H1 (cell line): ENCODE measurements around the gene C6orf120. TPM values are rescaled to one million over a fixed set of nuclear protein-coding genes. Genes with fewer than 3 reads are reported as not detected.

Source experiments
- CTCF ChIA-PET: fragments of 300-600 bp; sonication (Branson Sonifier 250); formaldehyde crosslinking; loops from one replicate; lab custom pipeline; 2021; ENCODE audit not compliant: partially characterized antibody; lab: Charles Lee
- POLR2A ChIA-PET: fragments of 300-600 bp; sonication (Branson Sonifier 250); formaldehyde crosslinking; loops from one replicate; lab custom pipeline; 2021; ENCODE audit warnings: inconsistent platforms; ENCODE audit not compliant: partially characterized antibody; lab: Charles Lee
- DNase-seq, 2 experiments: peaks; one replicate each; pipeline versions ENCODE4 v3.0.0 to v3.0.0-alpha.2; 2010 to 2022; ENCODE audit warnings: low spot score in 2 of 2, low read depth in 1 of 2, mixed read lengths in 1 of 2
- FAIRE-seq: peaks from 2 replicates; lab custom pipeline; 2011; peaks lifted over from hg19 to GRCh38; lab: Jason Lieb, UNC
- H2AFZ ChIP-seq: 2 replicates; pipeline ENCODE4 v1.8.1; 2012; ENCODE audit warnings: low read length, inconsistent platforms
- H2AK5ac ChIP-seq: 2 replicates; pipeline ENCODE4 v1.6.1; 2013; ENCODE audit warnings: low read depth, low read length
- H2BK120ac ChIP-seq: replicated peaks from 2 replicates; pipeline ENCODE3; 2013; ENCODE audit warnings: low read depth, low read length, inconsistent platforms
- H2BK12ac ChIP-seq: 2 replicates; pipeline ENCODE4 v1.6.1; 2013; ENCODE audit warnings: low read depth, low read length
- H2BK15ac ChIP-seq: 2 replicates; pipeline ENCODE4 v1.6.1; 2013; ENCODE audit warnings: low read length
- H2BK20ac ChIP-seq: 2 replicates; pipeline ENCODE4 v1.6.1; 2013; ENCODE audit warnings: low read length
- H2BK5ac ChIP-seq: 2 replicates; pipeline ENCODE4 v1.6.1; 2013; ENCODE audit warnings: low read depth, low read length
- H3K14ac ChIP-seq: 2 replicates; pipeline ENCODE4 v1.6.1; 2013; ENCODE audit warnings: inconsistent platforms; ENCODE audit not compliant: insufficient read length
- H3K18ac ChIP-seq: 2 replicates; pipeline ENCODE4 v1.6.1; 2013; ENCODE audit warnings: low read length; ENCODE audit errors: extremely low read depth
- H3K23ac ChIP-seq: 2 replicates; pipeline ENCODE4 v1.6.1; 2013; ENCODE audit warnings: inconsistent platforms; ENCODE audit not compliant: insufficient read length
- H3K23me2 ChIP-seq: 2 replicates; pipeline ENCODE4 v1.6.1; 2013; ENCODE audit warnings: low read depth, low read length
- H3K27ac ChIP-seq: 2 replicates; pipeline ENCODE4 v1.6.1; 2011; ENCODE audit warnings: low read depth, low read length, inconsistent platforms
- H3K27me3 ChIP-seq, 4 experiments: replicated peaks in 1 of 4; 1 replicate in 1 of 4; 2 replicates in 3 of 4; pipeline versions ENCODE4 v1.6.1 to v1.8.1; 2011 to 2013; ENCODE audit warnings: low read length in 3 of 4, mild to moderate bottlenecking in 3 of 4, inconsistent platforms in 2 of 4, mixed read lengths in 2 of 4, moderate library complexity in 1 of 4; ENCODE audit not compliant: control insufficient read depth in 3 of 4, insufficient read depth in 3 of 4; ENCODE audit errors: extremely low read depth in 1 of 4
- H3K36me3 ChIP-seq, 4 experiments: 2 replicates each; pipeline versions ENCODE4 v1.6.1 to v1.8.1; 2011 to 2013; ENCODE audit warnings: mild to moderate bottlenecking in 4 of 4, low read length in 3 of 4, moderate library complexity in 2 of 4, control low read depth in 1 of 4, inconsistent platforms in 1 of 4; ENCODE audit not compliant: insufficient read depth in 4 of 4, control insufficient read depth in 2 of 4
- H3K4ac ChIP-seq: replicated peaks from 2 replicates; pipeline ENCODE3; 2013; ENCODE audit warnings: low read length, low read depth, mixed read lengths, inconsistent platforms; ENCODE audit not compliant: insufficient read length
- H3K4me1 ChIP-seq, 4 experiments: replicated peaks in 1 of 4; 1 replicate in 1 of 4; 2 replicates in 3 of 4; pipeline versions ENCODE4 v1.6.1 to v1.8.1; 2011 to 2013; ENCODE audit warnings: low read length in 3 of 4, inconsistent platforms in 2 of 4, mixed read lengths in 1 of 4; ENCODE audit not compliant: insufficient read depth in 4 of 4, control insufficient read depth in 3 of 4
- H3K4me2 ChIP-seq, 2 experiments: 2 replicates each; pipeline versions ENCODE4 v1.6.1 to v1.8.1; 2011 to 2013; ENCODE audit warnings: low read depth in 2 of 2, low read length in 2 of 2, control low read depth in 1 of 2, inconsistent platforms in 1 of 2, mild to moderate bottlenecking in 1 of 2; ENCODE audit not compliant: insufficient read depth in 1 of 2
- H3K4me3 ChIP-seq, 4 experiments: fragments of 200-600, 300-600 bp in 1 of 4; sonication (generic), shearing (Covaris generic), sonication (Bioruptor Twin) in 1 of 4; 2 replicates each; pipeline versions ENCODE4 v1.5.1 to v1.8.1; 2011 to 2016; ENCODE audit warnings: low read length in 4 of 4, low read depth in 3 of 4, control low read depth in 2 of 4, inconsistent platforms in 2 of 4, mild to moderate bottlenecking in 2 of 4, mixed read lengths in 1 of 4, moderate library complexity in 1 of 4; ENCODE audit not compliant: insufficient read depth in 2 of 4; ENCODE audit errors: extremely low read depth in 1 of 4
- H3K56ac ChIP-seq: replicated peaks from 2 replicates; pipeline ENCODE3; 2013; ENCODE audit warnings: low read depth, mild to moderate bottlenecking, mixed read lengths, low read length, inconsistent platforms; ENCODE audit not compliant: insufficient read length
- H3K79me1 ChIP-seq: 2 replicates; pipeline ENCODE4 v1.6.1; 2013; ENCODE audit warnings: low read depth, low read length, control low read depth
- H3K79me2 ChIP-seq, 2 experiments: 2 replicates each; pipeline versions ENCODE4 v1.6.1 to v1.8.1; 2012 to 2013; ENCODE audit warnings: low read length in 2 of 2, mild to moderate bottlenecking in 2 of 2, inconsistent platforms in 1 of 2; ENCODE audit not compliant: insufficient read depth in 2 of 2, control insufficient read depth in 1 of 2
- H3K9ac ChIP-seq, 4 experiments: replicated peaks in 1 of 4; 1 replicate in 1 of 4; 2 replicates in 3 of 4; pipeline versions ENCODE4 v1.6.1 to v1.8.1; 2011 to 2013; ENCODE audit warnings: low read depth in 3 of 4, low read length in 3 of 4, control low read depth in 2 of 4, mild to moderate bottlenecking in 2 of 4, moderate library complexity in 2 of 4, inconsistent platforms in 1 of 4; ENCODE audit errors: extremely low read depth in 1 of 4
- H3K9me3 ChIP-seq, 2 experiments: 2 replicates each; pipeline versions ENCODE4 v1.6.1 to v1.8.1; 2012 to 2013; ENCODE audit warnings: mild to moderate bottlenecking in 2 of 2, moderate library complexity in 2 of 2, control low read depth in 1 of 2, inconsistent platforms in 1 of 2, low read depth in 1 of 2, low read length in 1 of 2, mixed read lengths in 1 of 2; ENCODE audit not compliant: insufficient read depth in 2 of 2
- H4K20me1 ChIP-seq, 2 experiments: replicated peaks in 1 of 2; 2 replicates each; pipeline versions ENCODE3 to v1.8.1; 2011 to 2013; ENCODE audit warnings: inconsistent platforms in 2 of 2, low read length in 2 of 2, mild to moderate bottlenecking in 1 of 2; ENCODE audit not compliant: insufficient read depth in 2 of 2, control insufficient read depth in 1 of 2
- H4K5ac ChIP-seq: 2 replicates; pipeline ENCODE4 v1.6.1; 2013; ENCODE audit warnings: low read length, low read depth, mixed read lengths, inconsistent platforms; ENCODE audit not compliant: insufficient read length
- H4K8ac ChIP-seq: 2 replicates; pipeline ENCODE4 v1.8.0; 2013; ENCODE audit warnings: mild to moderate bottlenecking, moderate library complexity, low read length, inconsistent platforms; ENCODE audit not compliant: insufficient read depth; ENCODE audit errors: extremely low read depth
- H4K91ac ChIP-seq: replicated peaks from 2 replicates; pipeline ENCODE3; 2013; ENCODE audit warnings: low read length, mixed read lengths, inconsistent platforms; ENCODE audit not compliant: insufficient read length
- CHD2 ChIP-seq: IDR thresholded peaks from 2 replicates; pipeline ENCODE4 v1.6.1; 2012; ENCODE audit warnings: low read length, improper control_type of control experiment
- WGBS, 2 experiments: shearing (Covaris generic) in 1 of 2; methylation state at CpG; one replicate each; pipeline versions ENCODE4 v1.1.6 to v1.1.7; 2013 to 2015; ENCODE audit warnings: low lambda C conversion rate in 2 of 2, mixed read lengths in 2 of 2, inconsistent platforms in 1 of 2, low coverage in 1 of 2, missing lambda C conversion rate in 1 of 2; ENCODE audit not compliant: insufficient replicate concordance in 2 of 2, insufficient coverage in 1 of 2, insufficient read length in 1 of 2; ENCODE audit errors: extremely low coverage in 1 of 2, missing lambda C conversion rate in 1 of 2; 5-methylcytosine and 5-hydroxymethylcytosine counted together
- polyA plus RNA-seq, 7 experiments: library from polyadenylated mRNA; depleted of rRNA in 3 of 7; stranded (reverse) in 5 of 7; unstranded in 2 of 7; fragments of >200 nt in 5 of 7; fragments of 200-250 nt in 2 of 7; gene quantifications; 1 replicate in 5 of 7; 2 replicates in 1 of 7; 4 replicates in 1 of 7; pipeline versions ENCODE4 v1.2.1 to v1.2.3, GENCODE V29; 2011 to 2013; ENCODE audit warnings: missing spikeins in 2 of 7, mixed read lengths in 2 of 7
- total RNA-seq: library from RNA; stranded (reverse); fragmentation: NEBNext Ultra II Directional; extraction: Animal tissue kit (Norgen Biotek cat#: 25700); gene quantifications from 2 replicates; pipeline ENCODE4 v1.2.1, GENCODE V29; 2021

The C6orf120 gene
- total and polyA plus RNA-seq, 2 of the 8 experiments (the other 6 are each of a cell fraction or from before 2014, with no cell fraction given): 16.2 to 30.6 TPM

- H3K27ac ChIP-seq: no peak overlapping the region
- no peak overlapping the region for H3K18ac ChIP-seq
- ChIA-PET CTCF (no interaction called here), POLR2A (interaction anchor here (1.6 kb wide), 1 partner anchor 13 kb away, joined by 5 read pairs; the partner anchor contains the start of genes DYNLT2 and ERMARD)
- H3K79me2 ChIP-seq: no peaks in the 10 kb centered on the region
- no peak for TF ChIP-seq CHD2
- no peaks in the 10 kb centered on the region for H3K9me3 ChIP-seq
- H3K36me3 ChIP-seq: no peaks in the 10 kb centered on the region
- H3K56ac ChIP-seq: no peak overlapping the region
- H3K23ac ChIP-seq: no peak overlapping the region
- H3K4ac ChIP-seq: no peak overlapping the region
- no peak overlapping the region for H2AK5ac ChIP-seq
- no peak overlapping the region for H2AFZ ChIP-seq
- H3K23me2 ChIP-seq: no peaks in the 10 kb centered on the region
- no peak overlapping the region for H2BK5ac ChIP-seq
- no peaks in the 10 kb centered on the region for H4K20me1 ChIP-seq
- H4K8ac ChIP-seq: no peak overlapping the region
- DNase-seq (no peak), FAIRE-seq (no peak)
- peaks cover 0 to 4% (median 2%) of the 10 kb centered on the region in 4 experiments; a peak in 3 of 7 replicates for H3K4me1 ChIP-seq
- H2BK120ac ChIP-seq: no peak overlapping the region
- no peaks in the 10 kb centered on the region for H3K27me3 ChIP-seq
- no peak overlapping the region for H2BK20ac ChIP-seq
- no peak overlapping the region for H3K4me2 ChIP-seq
- no peak overlapping the region for H2BK15ac ChIP-seq
- WGBS, 2 experiments: 88% methylated on average over 2 of the region's 2 CpGs; no CpG with 5 or more reads in 1 of the 2 experiments
- no peak overlapping the region for H4K5ac ChIP-seq
- H4K91ac ChIP-seq: no peak overlapping the region
- H3K79me1 ChIP-seq: no peaks in the 10 kb centered on the region; the same call in 1 of the 2 replicates
- H3K14ac ChIP-seq: no peak overlapping the region
- H3K4me3 ChIP-seq: no peak overlapping the region
- no peak overlapping the region for H2BK12ac ChIP-seq
- H3K9ac ChIP-seq: no peak overlapping the region
Measured at GRCh38 chr6:169738976-169739529, 37.1 kb downstream of the C6orf120 start.
